GM19468 (cell line): ENCODE results near the gene TDRD9.

ENCODE experiments used
- ATAC-seq: cut with Tn5 transposase; IDR thresholded peaks from one replicate; pipeline ENCODE4 v1.9.1; 2021; ENCODE audit warnings: mild to moderate bottlenecking, moderate library complexity, moderate number of reproducible peaks; ENCODE audit not compliant: unreplicated experiment; ENCODE audit errors: extremely low read depth

TDRD9 gene

DNA sequence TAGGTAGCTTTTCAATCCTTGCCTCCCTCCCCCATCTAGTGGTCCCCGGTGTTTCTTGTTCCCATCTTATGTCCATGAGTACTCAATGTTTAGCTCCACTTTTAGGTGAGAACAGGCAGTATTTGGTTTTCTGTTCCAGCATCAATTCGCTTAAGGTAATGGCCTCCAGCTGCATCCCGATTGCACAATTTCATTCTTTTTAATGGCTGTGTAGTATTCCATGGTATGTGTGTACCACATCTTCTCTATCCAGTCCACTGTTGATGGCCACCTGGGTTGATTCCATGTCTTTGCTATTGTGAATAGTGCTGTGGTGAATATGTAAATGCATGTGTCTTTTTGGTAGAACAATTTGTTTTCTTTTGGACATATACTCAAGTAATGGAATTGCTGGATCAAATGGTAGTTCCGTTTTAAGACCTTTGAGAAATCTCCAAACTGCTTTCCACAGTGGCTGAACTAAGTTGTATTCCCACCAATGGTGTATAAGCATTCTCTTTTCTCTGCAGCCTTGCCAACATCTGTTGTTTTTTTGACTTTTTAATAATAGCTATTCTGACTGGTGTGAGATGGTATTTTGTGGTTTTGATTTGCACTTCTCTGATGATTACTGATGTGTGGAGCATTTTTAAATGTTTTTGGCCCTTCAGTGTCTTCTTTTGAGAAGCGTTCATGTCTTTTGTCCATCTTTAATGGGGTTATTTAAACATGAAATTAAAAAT, 123.0 kb downstream of the TDRD9 start:
- no peak for ATAC-seq

DNA sequence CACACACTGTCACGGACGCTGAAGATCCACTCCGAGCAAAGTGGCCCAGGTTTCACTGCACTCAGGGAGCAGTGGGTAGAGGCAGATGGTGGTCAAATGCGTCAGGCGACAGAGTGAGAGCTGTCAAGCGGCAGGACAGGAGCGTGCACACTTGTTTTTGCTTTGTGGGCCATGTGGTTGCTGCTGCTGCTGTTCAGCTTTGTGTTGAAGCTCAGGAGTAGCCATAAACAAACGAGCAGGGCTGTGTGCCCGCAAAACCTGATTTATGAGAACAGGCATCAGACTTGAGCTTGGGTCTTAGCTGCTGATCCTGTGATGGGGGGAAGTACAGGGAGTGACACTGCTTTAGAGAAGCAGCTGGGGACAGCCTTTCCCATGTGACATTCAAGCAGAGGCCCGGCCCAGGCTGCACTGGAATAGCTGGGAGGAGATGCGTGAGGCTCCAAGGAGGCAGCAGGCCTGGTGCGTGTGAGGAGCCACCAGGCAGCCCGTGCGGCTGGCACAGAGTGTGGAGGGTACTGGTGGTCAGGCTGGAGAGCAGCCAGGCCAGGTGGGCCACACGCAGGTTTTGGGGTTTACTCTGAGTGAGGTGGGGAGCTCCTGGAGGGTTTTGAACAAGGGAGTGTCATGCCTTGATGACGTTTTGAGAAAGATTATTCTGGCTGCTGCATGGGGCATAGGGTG, 126.1 kb downstream of the TDRD9 start:
- ATAC-seq: no peak

GRCh38 chr14:104062281-104062680, 134.0 kb downstream of the TDRD9 start:
- ATAC-seq: no peak

DNA sequence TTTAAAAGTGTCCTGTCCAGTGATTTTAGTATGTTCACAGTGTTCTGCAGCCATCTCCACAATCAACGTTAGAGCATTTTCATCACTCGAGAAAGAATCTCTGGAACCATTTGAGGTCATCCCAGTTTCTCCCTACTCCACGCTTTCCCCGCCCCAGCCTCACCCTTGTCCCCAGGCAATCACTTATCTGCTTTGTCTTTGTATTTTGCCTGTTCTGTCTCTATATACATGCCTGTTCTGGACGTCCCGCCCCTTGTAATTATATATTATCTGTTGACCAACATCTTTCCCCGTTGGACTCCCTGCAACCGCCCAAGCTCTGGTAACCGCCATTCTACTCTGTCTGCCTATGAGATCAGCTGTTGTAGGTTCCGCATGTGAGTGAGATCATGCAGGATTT, 135.7 kb downstream of the TDRD9 start:
- ATAC-seq: no peak

GRCh38 chr14:104066279-104066678, 138.0 kb downstream of the TDRD9 start:
- ATAC-seq: no peak

- ATAC-seq: no peak
These were observed 138.6 kb downstream of the TDRD9 start for GRCh38 chr14:104066719-104067295.

- ATAC-seq: no peak
These were observed 141.3 kb downstream of the TDRD9 start for GRCh38 chr14:104069541-104069940.

DNA sequence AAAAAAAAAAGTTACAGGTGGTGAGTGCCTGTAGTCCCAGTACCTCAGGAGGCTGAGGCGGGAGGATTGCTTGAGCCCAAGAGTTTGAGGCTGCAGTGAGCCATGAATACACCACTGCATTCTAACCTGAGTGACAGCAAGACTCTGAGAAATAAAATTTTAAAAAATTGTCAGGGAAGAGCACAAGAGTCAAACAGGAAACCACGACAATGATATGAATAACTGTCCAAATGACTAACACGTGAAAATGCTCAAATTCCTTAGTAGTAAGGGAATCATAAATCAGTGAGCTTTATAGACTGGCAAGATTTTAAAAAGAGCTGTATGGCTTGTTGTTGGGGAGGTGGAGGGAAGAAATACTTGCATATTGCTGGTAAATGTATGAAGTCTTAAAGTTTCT, 144.3 kb downstream of the TDRD9 start:
- ATAC-seq: no peak

GRCh38 chr14:104073764-104074163, 145.5 kb downstream of the TDRD9 start:
- no peak for ATAC-seq

- ATAC-seq: no peak
These were observed 147.4 kb downstream of the TDRD9 start for GRCh38 chr14:104075530-104076151.

DNA sequence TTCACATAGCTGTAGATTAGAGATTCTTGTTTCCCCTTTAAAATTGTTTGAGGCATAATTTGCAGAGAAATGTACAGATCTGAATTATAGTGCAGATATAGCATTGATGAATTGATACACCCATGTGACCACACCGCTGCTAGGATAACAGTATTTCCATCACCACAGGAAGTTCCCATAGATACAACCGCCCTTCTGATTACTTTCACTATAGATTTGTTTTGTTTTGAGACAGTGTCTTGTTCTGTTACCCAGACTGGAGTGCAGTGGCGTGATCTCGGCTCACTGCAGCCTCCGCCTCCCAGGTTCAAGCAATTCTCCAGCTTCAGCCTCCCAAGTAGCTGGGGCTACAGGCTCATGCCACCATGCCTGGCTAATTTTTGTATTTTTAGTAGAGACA, 148.5 kb downstream of the TDRD9 start:
- ATAC-seq: no peak

DNA sequence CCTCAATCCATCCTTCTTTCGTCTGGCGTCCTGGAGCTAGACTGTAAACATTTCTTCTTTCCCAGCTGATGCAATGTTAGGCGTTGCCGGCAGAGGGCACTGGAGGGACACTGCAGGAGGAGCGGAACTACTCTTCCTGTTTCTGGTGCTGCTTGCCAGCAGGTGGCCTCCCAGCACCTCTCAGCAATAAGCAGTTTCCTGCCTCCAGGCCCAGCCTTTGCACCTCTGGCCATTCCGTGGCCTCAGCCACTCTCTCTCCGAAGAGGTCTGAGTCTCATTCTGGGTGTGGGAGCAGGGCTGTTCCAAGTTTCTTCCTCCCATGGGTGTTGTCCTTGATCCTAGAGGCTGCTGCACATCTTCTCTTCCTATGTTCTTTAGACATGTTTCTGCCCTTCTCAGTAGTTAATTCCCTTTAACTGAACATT, 149.8 kb downstream of the TDRD9 start:
- peak; percentile 52 for ATAC-seq

DNA sequence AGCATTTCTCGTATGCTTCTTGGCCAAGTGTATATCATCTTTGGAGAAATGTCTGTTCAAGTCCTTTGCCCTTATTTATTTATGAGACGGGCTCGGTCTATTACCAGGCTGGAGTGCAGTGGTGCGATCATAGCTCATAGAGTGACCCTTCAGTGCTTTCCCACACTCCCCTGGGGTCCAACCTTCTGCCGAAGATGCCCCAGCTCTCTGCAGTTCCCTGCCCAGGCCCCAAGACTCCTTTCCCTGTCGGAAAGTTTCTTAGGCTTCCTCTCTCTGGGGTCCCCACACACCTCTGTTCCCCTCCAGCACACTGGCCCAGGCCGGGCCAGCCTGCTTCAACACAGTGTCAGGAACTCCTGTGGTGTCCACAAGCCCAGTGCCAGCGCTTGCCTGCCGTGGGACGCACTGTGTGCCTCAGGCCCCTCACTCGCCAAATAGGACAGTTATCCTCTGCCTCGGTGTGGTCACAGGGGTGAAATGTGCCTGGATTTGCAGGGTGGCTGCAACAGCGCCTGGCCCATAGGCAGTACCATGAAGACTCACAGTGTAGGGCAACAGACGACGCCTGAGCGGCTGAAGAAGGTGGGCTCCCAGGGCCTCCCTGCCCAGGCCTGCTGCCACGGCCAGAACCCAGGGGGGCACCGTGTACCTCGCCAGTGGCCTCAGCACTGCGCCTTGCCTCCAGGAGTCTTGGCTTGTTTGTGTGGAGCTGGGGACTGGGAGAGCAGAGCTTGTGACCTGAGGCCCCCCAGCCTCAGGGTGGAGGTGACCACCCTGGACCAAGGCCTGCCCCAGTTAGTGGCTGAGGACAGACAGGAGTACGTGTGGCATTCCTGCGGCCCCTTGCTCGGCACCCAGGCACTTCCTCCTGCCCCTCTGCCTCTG, 152.4 kb downstream of the TDRD9 start:
- ATAC-seq: no peak

DNA sequence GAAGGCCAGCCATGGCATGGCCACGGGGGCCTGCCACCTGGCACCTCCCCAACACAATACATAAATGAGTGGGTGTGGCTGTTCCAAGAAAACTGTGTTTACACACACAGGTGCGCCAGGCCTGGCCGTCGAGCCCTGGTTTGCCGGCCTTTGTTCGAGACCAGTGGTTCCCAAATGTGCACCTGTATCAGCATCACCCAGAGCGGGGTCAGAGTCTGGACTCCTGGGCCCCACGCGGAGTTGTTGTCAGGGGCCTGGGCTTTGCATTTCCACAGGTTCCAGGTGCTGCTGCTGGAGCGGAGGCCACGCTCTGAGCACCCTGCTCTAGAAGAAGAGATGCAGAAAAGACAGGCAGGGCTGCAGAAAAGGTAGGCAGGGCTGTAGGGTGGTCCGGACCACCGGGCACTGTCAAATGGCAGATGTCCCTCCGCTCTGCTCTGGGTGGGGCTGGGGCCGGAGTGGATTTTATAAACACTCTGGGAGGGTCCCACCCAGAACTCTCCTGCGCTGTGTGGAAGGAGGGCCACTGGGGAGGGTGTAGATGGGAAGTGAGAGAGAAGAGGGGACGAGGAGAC, 153.1 kb downstream of the TDRD9 start:
- ATAC-seq: no peak

GRCh38 chr14:104081951-104082464, 153.8 kb downstream of the TDRD9 start:
- ATAC-seq: no peak

DNA sequence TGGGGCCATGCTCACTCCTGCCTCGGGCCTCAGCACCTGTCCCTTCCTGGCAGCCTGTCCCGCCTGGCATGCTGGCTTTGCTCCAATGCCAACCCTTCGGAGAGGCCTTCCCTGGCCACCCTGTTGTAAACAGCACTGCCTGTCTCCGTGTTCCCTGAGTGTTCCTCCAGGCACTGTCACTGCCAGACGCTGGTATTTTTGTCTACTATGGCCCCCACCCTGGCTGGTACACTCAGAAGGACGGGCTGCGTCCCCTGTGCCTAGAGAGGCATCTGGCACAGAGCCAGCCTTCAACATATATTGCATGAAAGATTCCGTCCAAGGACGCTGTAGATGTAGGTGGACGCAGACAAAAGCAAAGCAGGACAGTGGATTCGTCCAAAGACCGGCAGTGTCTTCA, 154.6 kb downstream of the TDRD9 start:
- no peak for ATAC-seq

DNA sequence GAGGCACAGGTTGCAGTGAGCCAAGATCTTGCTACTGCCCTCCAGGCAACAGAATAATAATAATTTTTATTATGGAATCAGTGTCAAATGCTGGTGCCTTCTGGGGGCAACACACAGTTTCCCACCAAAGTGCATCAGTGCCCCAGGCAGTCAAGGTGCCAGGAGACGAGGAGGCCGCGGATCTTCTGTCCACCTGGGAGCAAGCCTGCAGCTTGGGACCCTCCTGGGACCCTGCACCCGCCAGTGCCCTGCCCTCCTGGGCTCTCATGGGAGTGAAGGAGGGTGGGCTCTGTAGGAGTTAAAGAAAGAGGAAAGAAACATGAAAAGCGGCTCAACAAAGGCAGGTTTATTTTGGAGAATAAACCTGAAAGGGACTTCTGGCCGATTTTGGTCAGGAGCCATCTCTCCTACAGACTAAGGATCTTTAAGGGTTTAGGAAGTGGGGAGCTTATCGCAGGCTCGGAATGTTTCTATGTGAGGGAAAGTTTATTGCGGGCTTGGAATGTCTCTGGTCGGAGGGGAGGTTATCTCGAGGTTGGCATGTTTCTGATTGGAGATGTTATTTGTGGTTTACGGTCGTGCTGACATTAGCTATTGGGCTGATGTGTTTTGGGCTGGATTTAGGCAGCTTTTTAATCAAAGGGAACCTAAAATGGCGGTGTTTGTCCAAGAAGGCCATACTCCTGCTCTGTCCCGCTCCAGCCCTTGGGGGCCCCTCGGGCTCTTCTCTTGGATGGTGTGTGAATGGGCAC, 156.2 kb downstream of the TDRD9 start:
- ATAC-seq: no peak

DNA sequence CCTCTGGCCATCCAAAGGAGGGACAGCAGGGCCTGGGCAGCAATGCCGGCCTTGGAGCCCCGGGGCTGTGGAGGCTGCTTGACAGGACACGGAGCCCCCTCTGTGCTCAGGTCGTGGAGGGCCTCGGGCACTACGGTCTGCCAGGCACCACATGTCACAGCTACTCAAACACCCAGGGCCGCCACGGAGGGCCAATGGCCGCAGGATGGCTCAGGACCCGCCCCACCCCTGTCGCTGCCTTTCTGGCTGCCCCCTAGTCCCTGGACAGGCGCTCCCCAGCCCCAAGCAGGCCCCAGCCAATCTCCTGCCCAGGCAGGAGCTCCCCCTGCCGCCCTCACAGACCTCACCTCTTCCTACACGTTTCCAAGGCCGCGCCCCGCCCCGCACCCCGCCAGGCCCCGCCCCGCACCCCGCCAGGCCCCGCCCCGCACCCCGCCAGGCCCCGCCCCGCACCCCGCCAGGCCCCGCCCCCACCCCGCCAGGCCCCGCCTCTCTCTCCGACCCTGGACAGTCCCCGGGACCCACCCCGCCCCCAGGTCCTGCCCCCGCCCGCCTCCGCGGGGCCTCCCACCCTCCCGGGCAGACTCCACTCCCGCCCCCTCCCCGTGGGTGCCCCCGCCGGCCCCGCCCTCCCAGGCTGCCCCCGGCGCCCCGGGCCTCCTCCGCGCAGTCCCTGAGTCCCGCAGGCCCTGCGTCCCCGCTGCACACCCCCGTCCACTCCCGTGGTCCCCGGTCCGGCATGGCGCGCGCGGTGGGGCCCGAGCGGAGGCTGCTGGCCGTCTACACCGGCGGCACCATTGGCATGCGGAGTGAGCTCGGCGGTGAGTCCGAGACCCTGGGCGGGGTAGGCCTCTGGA, 157.0 kb downstream of the TDRD9 start, which contains the start of gene ASPG:
Gene ASPG, plus strand, starts transcription at position 669 of the 857 bp plus-strand sequence. Its CDS starts 71 bp downstream, at position 740.
- ATAC-seq: no peak
